C4-2B (cell line): ENCODE results near the gene LIPT1.

Source experiments
- CTCF ChIP-seq: fragments of 450-650 bp; conservative IDR thresholded peaks from 2 replicates; pipeline ENCODE4 v1.5.1; 2017; ENCODE audit warnings: mild to moderate bottlenecking
- ZFX ChIP-seq: fragments of 450-650 bp; IDR thresholded peaks from 2 replicates; pipeline ENCODE4 v1.6.1; 2017

DNA sequence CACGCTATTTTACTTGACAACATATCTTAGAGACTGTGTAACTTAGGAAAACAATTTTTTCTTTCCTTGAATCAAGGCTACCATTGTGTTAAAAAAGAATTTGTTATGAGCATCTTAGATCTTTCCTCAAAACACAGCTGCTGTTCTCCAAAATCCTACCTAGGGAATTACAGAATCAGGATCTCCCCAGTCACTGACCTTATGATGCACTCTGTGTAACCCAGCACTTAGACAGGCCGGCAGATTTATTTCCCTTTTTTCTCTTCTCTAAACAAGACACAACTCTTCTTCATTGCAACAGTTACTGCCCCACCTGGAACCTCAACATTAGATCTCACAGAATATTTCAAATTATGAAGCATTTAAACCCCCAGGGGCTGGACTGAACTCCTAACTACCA, 26.8 kb upstream of the LIPT1 start:
- TF ChIP-seq CTCF = no peak
- no peak for TF ChIP-seq ZFX
